ENCODE results near the gene B4GALNT3.

Gene B4GALNT3

DNA sequence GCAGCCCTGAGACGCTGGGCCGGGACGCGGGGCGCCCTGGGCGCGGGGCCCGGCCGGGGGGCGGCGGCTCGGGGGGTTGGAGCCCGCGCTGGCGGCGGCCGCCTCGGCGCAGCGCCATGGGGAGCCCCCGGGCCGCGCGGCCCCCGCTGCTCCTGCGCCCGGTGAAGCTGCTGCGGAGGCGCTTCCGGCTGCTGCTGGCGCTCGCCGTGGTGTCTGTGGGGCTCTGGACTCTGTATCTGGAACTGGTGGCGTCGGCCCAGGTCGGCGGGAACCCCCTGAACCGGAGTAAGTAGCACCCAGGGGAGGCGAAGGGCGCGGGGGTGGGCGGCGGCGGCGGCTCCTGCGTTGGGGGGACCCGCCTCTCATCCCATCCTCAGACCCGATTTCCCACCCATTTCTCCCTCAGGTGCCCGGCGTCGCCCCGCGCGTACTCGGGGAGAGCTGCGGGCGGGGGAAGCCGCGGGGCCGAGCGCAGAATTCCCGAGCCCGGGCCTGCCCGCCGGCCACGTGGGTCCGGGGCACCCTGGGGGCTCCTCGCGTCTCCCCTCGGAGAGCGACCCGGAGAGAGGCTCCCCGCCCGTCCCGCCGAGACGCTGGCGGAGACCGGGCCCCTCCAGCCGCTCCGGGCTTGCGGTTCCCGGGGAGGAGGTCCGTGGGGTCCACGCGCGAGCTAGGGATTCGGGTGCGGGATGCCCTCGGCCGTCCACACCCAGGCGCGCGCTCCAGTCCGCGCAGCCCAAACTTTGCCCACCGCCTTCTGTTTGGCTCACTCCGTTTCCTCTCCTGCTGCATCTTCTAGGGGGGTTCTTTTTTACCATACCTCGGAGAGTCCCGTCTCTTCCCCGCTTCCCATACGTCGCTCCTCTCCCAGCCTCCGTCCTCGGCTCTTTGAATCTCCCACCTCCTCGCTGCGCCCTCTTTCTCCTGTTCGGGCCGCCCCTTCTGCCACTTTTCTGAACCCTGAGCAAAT is 807 bp downstream of the B4GALNT3 start:
- Mint-ChIP-seq H3K36me3 (peaks cover 0 to 3% of the 10 kb centered on the region in 2 donors), H3K9me3 (no peaks in the 10 kb centered on the region), H3K27ac (peak overlapping the region; percentile 76), H3K27me3 (peaks cover 46 to 60% of the 10 kb centered on the region in 2 donors), H3K4me3 (peak overlapping the region; percentile 78 to 81), H3K4me1 (peaks cover 6 to 8% of the 10 kb centered on the region in 2 donors)
- ATAC-seq (replicated peaks) (peak; percentile 70 to 77), DNase-seq (no peak)

- ATAC-seq (replicated peaks) (no peak), DNase-seq (no peak)
- H3K9me3 Mint-ChIP-seq: no peaks in the 10 kb centered on the region
- H3K4me1 Mint-ChIP-seq: peaks cover 6 to 8% of the 10 kb centered on the region in 2 donors
- H3K27ac Mint-ChIP-seq: no peak overlapping the region
- H3K27me3 Mint-ChIP-seq: peaks cover 46 to 60% of the 10 kb centered on the region in 2 donors
- H3K36me3 Mint-ChIP-seq: peaks cover 0 to 3% of the 10 kb centered on the region in 2 donors
- peak overlapping the region; percentile 78 to 81 for H3K4me3 Mint-ChIP-seq
These were observed 1.7 kb downstream of the B4GALNT3 start for GRCh38 chr12:461425-461824.

DNA sequence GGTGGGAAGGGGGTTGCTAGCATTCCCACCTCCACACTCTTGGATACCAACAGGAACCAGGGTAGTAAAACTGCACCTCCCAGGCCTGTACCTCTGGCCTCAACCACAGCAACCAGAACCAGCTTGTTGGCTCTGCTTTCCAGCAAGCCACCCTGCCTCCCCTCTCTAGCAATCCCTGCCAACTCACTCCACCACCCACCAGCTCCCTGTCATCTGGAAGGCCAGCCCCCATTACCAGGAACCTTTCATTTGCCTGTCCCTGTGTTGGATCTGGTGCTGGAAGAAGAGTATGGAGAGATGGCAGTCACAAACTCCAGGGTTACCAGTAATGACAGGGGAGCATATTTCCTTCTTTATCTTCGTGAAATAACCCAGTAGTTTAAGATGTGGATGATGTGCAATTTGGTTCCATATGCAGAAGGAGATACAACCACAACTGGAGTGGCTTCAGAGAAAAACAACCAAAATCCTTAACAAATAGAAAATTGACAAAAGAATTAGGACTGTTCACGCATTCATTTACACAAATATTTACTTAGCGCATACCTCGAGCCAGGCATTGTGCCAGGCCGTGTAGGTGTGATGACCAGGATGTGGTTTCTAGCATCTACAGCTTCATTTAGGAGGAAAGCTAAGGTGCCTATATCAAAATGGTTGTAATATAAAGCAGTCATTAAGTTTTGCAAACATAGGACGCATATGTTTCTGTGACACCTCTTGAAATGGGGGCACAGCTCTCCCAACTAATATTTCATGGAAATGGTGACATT is 3.4 kb downstream of the B4GALNT3 start:
- Mint-ChIP-seq H3K27me3 (peaks cover 40 to 52% of the 10 kb centered on the region in 2 donors), H3K9me3 (no peaks in the 10 kb centered on the region), H3K27ac (no peak overlapping the region), H3K4me3 (no peak overlapping the region), H3K36me3 (peaks cover 0 to 3% of the 10 kb centered on the region in 2 donors), H3K4me1 (peaks cover 6 to 8% of the 10 kb centered on the region in 2 donors)
- ATAC-seq (replicated peaks) (no peak), DNase-seq (no peak)

DNA sequence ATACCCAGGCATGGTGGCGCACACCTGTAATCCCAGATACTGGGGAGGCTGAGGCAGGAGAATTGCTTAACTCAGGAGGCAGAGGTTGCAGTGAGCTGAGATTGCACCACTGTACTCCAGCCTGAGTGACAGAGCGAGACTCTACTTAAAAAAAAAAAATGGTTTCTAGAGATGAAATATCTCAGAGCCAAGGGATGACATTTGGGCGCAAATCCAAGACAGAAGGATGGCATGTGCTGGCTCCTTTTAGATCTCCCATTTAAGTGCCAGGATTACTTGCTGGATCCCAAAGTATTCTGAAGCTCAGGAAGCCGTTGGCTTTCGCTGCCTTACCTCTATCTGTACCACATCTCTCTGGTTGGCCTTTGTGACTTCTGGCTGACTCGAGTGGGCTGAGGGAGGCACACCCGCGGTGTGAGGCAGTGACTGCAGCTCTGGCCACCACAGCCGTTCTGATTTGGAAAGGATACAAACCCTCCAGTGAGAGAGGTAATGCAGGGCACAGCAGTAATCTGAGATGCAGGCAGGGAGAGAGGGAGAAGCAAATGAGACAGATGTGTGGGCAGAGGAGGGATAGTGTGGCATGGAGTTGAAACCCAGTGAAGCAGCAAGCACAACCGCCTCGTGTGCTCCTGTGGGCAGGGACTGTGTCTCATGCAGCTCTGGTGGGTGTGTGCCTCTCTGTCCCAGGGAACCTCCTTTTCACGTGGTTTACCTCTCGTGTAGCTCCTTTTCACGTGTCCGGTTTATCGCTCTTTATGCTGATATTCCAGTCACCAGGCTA is 4.9 kb downstream of the B4GALNT3 start:
- Mint-ChIP-seq H3K4me1 (peaks cover 5 to 6% of the 10 kb centered on the region in 2 donors), H3K9me3 (no peaks in the 10 kb centered on the region), H3K4me3 (no peak overlapping the region), H3K36me3 (peaks cover 0 to 3% of the 10 kb centered on the region in 2 donors), H3K27me3 (peaks cover 32 to 46% of the 10 kb centered on the region in 2 donors), H3K27ac (no peak overlapping the region)
- ATAC-seq (replicated peaks) (no peak), DNase-seq (no peak)

- Mint-ChIP-seq H3K36me3 (peaks cover 0 to 2% of the 10 kb centered on the region in 2 donors), H3K4me3 (no peak overlapping the region), H3K9me3 (no peaks in the 10 kb centered on the region), H3K27me3 (peaks cover 35 to 50% of the 10 kb centered on the region in 2 donors), H3K27ac (no peak overlapping the region), H3K4me1 (peaks cover 2 to 3% of the 10 kb centered on the region in 2 donors)
- ATAC-seq (replicated peaks): no peak
- DNase-seq: no peak
These were observed 6.3 kb downstream of the B4GALNT3 start for GRCh38 chr12:466039-466438.

- H3K27ac Mint-ChIP-seq: no peak overlapping the region
- peaks cover 29 to 43% of the 10 kb centered on the region in 2 donors for H3K27me3 Mint-ChIP-seq
These were observed 7.0 kb downstream of the B4GALNT3 start for GRCh38 chr12:466762-467161.

GRCh38 chr12:467591-467990 is 7.9 kb downstream of the B4GALNT3 start:
- no peaks in the 10 kb centered on the region for H3K36me3 Mint-ChIP-seq
- peaks cover 23 to 37% of the 10 kb centered on the region in 2 donors for H3K27me3 Mint-ChIP-seq
- no peak overlapping the region for H3K27ac Mint-ChIP-seq
- H3K9me3 Mint-ChIP-seq: no peaks in the 10 kb centered on the region
- peaks cover 0 to 2% of the 10 kb centered on the region in 2 donors for H3K4me1 Mint-ChIP-seq
- no peak for DNase-seq
- H3K4me3 Mint-ChIP-seq: no peak overlapping the region
- ATAC-seq (replicated peaks): no peak

More at GRCh38 chr12:466762-467161, 7.0 kb downstream of the B4GALNT3 start:
- H3K4me3 Mint-ChIP-seq: no peak overlapping the region
- DNase-seq (no peak), ATAC-seq (replicated peaks) (no peak)
- H3K36me3 Mint-ChIP-seq: no peaks in the 10 kb centered on the region
- no peaks in the 10 kb centered on the region for H3K9me3 Mint-ChIP-seq
- peaks cover 0 to 2% of the 10 kb centered on the region in 2 donors for H3K4me1 Mint-ChIP-seq

GRCh38 chr12:468671-469389 is 9.1 kb downstream of the B4GALNT3 start:
- Mint-ChIP-seq H3K27ac (no peak overlapping the region), H3K9me3 (no peaks in the 10 kb centered on the region), H3K27me3 (peaks cover 22 to 36% of the 10 kb centered on the region in 2 donors), H3K4me1 (peaks cover 0 to 2% of the 10 kb centered on the region in 2 donors), H3K4me3 (no peak overlapping the region), H3K36me3 (no peaks in the 10 kb centered on the region)
- DNase-seq (no peak), ATAC-seq (replicated peaks) (no peak)

DNA sequence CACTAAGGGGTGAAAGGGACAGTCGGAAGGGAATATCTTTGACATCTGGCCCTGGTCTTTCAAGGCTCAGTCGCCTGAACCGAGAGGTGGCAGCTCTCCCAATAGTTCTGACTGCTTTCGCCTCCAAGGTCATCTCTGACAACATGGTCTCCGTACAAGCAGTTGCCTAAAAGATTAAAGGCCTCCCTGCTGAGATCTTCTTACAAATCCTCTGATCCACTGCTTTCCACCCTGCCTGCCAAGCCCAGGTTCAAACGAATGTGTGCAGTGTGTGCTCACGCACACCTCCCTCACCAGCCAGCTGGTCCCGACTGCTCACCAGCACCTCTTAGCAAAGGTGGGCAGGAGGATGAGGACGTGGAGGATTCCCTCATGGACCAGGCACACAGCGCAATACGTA is 10.4 kb downstream of the B4GALNT3 start:
- no peaks in the 10 kb centered on the region for H3K36me3 Mint-ChIP-seq
- no peak overlapping the region for H3K4me3 Mint-ChIP-seq
- no peaks in the 10 kb centered on the region for H3K9me3 Mint-ChIP-seq
- ATAC-seq (replicated peaks) (no peak), DNase-seq (no peak)
- peaks cover 28 to 35% of the 10 kb centered on the region in 2 donors for H3K27me3 Mint-ChIP-seq
- no peaks in the 10 kb centered on the region for H3K4me1 Mint-ChIP-seq
- no peak overlapping the region for H3K27ac Mint-ChIP-seq

DNA sequence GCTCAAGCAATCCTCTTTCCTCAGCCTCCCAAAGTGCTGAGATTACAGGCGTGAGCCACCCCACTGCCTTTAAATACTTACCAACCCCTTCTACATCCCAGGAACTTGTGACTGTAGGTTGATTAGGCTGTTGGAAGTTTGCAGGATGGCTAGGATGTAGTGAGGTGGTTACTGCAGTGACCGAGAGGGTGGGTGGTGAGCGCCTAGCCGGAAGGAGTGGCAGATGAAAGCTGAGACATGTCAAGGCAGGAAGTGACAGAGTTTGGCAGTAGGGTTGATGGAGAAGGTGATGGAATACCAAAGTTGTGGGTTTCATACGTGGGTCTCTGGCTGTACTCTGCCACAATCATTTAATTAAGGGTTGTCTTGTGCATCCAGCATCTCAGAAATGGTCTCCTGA is 13.5 kb downstream of the B4GALNT3 start:
- Mint-ChIP-seq H3K36me3 (no peaks in the 10 kb centered on the region), H3K27ac (no peak overlapping the region), H3K27me3 (peaks cover 36 to 44% of the 10 kb centered on the region in 2 donors), H3K9me3 (no peaks in the 10 kb centered on the region), H3K4me1 (peaks cover 0 to 1% of the 10 kb centered on the region in 2 donors), H3K4me3 (no peak overlapping the region)
- ATAC-seq (replicated peaks) (no peak), DNase-seq (no peak)

DNA sequence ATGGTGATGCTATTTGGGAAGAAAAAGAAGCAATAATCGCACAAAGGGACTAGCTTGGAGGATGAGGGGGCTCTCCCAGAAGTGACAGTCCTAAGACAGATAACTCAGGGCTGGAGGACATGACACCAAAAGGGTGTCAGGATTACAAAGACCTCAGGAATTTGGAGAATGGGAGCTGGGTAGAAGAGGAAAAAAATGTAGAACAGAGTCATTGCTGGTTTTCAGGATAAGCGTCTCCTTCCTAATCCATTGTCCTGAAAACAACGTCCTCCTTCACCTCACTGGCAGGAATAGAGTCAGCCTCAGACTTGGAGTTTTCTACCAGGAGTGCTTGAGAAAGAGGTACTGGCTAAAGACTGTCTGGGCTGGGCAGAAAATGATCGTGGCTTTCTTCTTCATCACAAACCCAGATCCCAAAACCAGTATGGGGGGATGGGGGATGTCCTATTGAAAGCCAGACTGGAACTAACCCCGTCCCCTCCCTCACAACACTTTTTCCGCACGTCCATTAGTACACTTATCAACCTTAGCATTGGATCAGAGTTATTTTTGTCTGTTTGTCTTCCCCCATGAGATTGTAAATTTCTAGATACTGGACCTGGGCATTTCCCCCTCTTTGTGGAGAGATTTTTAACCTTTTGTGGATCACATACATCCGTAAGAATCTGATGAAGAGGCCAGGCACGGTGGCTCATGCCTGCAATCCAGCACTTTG is 14.3 kb downstream of the B4GALNT3 start:
- Mint-ChIP-seq H3K4me1 (peaks cover 0 to 1% of the 10 kb centered on the region in 2 donors), H3K4me3 (no peak overlapping the region), H3K27ac (no peak overlapping the region), H3K9me3 (no peaks in the 10 kb centered on the region), H3K27me3 (peaks cover 36 to 44% of the 10 kb centered on the region in 2 donors), H3K36me3 (no peaks in the 10 kb centered on the region)
- DNase-seq: no peak
- no peak for ATAC-seq (replicated peaks)

GRCh38 chr12:475286-475685 is 15.5 kb downstream of the B4GALNT3 start:
- Mint-ChIP-seq H3K4me1 (peaks cover 0 to 1% of the 10 kb centered on the region in 2 donors), H3K9me3 (no peaks in the 10 kb centered on the region), H3K4me3 (no peak overlapping the region), H3K27ac (no peak overlapping the region), H3K27me3 (peaks cover 34 to 41% of the 10 kb centered on the region in 2 donors), H3K36me3 (no peaks in the 10 kb centered on the region)
- DNase-seq (no peak), ATAC-seq (replicated peaks) (no peak)

DNA sequence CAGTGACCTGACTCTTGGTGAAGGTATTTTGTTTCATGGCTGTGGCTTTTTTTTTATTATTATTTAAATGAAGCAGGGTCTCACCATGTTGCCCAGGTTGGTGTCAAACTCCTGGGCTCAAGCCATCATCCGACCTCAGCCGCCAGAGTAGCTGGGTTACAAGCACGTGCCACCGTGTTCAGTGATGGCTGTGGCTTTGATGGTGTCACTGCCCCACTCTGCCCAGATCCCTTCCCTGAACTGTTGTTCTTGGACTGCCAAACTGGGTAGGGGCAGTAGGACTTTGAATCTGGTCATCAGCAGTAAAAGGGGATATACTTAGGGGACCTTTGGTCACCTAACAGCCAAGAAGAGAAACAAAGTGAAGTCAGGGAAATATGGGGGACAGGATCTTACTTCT is 19.4 kb downstream of the B4GALNT3 start:
- no peak for ATAC-seq (replicated peaks)
- Mint-ChIP-seq H3K4me1 (peaks cover 0 to 1% of the 10 kb centered on the region in 2 donors), H3K4me3 (no peak overlapping the region), H3K36me3 (no peaks in the 10 kb centered on the region), H3K27me3 (peaks cover 31 to 43% of the 10 kb centered on the region in 2 donors), H3K27ac (no peak overlapping the region), H3K9me3 (no peaks in the 10 kb centered on the region)
- DNase-seq: no peak

All from stimulated activated naive B cell treated with anti-CD40 and anti-IgM and Interleukin-4, amounts not matched to agents 10 μg/mL and 1 μg/mL and 100 μg/mL, for 72 hours (primary cell).